Measurements from ENCODE around the gene TRPM5.

The TRPM5 gene

DNA sequence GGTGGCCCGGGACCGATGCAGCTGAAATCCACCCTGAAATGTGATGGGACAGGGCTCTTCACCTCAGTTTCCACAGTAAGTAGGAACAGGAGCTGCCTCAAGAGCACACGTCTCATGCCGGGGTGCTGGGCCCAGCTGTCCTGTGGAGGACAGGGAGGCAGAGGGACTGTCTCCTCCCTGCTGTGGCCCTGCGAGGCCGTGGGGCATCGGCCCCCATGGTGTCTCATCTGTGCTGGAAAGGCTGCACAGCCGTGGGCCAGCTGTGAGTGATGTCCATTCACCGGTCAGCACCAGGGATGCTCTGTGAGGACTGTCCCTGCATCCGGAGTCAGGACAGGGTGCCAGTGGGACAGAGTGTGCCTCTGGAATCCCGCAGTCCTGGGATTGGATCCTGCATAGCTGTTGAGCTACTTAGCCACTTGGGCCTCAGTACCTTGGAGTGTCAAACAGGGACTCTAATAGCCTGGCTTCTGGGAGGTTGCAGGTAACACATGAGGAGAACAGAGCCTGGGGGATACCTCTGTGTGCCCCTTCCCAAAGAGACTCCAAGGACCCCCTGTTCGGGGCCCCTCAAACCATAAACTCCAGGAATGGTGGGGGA is 16.5 kb downstream of the TRPM5 start:
- intact Hi-C loops (cut with DNase I): loop anchor here (2.0 to 5.0 kb wide), 2 partner anchors 103 to 464 kb away; no protein-coding TSS in a partner anchor
- no peak for DNase-seq

DNA sequence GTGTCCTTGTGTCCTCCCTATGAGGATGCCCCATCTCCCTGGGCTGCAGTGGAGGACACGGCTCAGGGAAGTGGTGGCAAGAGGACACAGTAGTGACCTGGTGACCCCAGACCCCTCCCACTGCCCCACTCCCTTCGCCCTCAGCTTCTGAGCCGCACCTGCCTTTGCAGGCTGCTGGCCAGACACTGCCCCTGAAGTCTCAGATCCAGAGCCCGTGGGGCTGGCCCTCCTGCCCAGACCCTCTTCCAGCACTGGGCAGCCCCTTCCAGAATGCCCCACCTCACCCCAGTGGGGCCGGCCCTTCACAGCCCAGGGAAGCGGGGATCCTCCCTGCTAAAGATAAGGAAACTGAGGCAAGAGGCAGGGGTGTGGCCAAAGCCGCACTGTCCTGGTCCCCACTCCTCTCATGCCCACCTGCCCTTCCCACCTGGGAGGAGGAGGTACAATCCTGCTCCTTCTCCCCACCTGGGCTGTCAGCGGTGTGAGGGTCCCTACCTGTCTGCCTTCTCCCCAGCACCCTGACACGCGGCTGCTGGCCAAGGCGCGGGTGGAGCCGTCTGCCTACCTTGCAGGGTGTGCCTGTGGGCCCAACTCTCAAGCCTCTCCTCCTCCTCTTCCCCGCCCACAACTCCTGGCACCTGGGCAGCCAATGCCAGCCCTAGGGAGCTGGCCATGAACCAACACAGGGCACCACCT is 17.3 kb downstream of the TRPM5 start:
- DNase-seq: no peak
- intact Hi-C loops (cut with DNase I): loop anchor here (5.0 kb wide), 1 partner anchor 465 kb away; no protein-coding TSS in a partner anchor

DNA sequence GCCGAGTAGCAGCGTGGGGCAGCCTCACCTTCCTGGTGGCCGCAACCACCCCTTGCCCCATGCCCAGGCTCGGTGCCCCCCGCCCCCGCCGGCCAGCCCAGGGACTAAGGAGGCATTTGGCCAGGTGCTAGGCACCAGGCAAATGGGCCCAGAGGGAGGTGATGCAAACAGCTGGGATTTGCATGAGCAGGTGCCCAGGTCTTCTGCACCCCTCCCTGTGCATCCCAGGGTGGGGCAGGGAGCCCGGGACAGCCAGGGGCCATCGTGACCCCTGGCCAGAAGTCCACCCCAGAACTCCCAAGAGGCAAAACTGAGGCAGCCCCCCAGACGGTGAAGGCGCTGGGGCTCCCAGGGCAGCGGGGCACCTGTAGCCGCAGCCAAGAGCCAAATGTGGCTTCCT is 18.1 kb downstream of the TRPM5 start:
- intact Hi-C loops (cut with DNase I): loop anchor here (5.0 kb wide), 1 partner anchor 466 kb away; no protein-coding TSS in a partner anchor

DNA sequence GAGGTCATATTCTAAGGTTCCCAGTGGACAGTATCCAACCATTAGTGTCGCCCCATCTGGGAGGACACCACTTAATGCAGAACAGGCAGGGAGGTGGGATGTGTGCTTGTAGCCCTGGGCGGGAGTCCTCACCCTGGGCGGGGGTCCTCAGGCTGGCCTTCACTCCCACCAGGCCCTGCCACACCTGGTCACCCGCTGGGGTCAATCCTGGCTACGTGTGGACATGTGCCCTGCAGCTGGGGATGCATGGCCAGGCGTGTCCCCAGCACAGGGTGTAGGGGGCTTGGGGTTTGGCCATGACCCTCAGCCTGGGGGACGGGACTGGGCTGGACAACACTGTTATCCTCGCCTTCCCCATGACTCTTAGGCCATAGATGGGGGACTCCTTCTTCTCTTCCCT is 18.8 kb downstream of the TRPM5 start:
- intact Hi-C loops (cut with DNase I): loop anchor here (5.0 kb wide), 1 partner anchor 467 kb away; no protein-coding TSS in a partner anchor
- DNase-seq: no peak

More for the DNA sequence above, 18.1 kb downstream of the TRPM5 start:
- no peak for DNase-seq

DNA sequence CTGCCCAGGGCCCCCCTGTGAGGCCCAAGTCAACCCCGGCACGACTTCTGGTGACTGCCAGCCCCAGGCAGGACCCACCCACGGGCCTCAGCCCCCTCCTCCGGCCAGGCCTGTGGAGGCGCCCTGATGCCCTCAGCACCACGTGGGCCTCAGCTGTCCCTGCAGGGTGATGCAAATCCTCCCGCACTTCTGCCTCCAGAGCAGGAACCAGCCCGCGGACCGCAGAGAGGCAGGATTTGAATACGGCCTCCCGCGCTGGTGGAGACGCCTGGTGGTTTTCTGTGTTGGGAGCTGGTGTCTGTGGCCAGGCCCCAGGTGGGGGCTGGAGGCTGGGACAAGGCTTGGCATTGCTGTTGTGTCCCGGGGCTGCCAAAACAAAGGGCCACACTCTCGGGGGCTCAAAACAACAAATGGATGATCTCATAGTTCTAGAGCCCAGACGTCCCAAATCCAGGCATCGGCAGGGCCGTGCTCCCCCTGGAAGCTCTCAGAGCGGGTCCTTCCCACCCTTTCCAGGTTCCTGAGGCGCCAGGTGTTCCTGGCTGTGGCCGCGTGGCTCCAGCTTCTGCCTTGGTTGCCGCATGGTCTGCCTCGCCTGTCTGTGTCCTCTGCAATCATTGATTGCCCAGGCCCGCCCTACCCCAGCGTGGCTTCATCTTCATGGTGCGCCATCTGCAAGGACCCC is 19.4 kb downstream of the TRPM5 start:
- intact Hi-C loops (cut with DNase I): loop anchor here (5.0 kb wide), 2 partner anchors 238 to 467 kb away; no protein-coding TSS in a partner anchor
- DNase-seq: no peak

DNA sequence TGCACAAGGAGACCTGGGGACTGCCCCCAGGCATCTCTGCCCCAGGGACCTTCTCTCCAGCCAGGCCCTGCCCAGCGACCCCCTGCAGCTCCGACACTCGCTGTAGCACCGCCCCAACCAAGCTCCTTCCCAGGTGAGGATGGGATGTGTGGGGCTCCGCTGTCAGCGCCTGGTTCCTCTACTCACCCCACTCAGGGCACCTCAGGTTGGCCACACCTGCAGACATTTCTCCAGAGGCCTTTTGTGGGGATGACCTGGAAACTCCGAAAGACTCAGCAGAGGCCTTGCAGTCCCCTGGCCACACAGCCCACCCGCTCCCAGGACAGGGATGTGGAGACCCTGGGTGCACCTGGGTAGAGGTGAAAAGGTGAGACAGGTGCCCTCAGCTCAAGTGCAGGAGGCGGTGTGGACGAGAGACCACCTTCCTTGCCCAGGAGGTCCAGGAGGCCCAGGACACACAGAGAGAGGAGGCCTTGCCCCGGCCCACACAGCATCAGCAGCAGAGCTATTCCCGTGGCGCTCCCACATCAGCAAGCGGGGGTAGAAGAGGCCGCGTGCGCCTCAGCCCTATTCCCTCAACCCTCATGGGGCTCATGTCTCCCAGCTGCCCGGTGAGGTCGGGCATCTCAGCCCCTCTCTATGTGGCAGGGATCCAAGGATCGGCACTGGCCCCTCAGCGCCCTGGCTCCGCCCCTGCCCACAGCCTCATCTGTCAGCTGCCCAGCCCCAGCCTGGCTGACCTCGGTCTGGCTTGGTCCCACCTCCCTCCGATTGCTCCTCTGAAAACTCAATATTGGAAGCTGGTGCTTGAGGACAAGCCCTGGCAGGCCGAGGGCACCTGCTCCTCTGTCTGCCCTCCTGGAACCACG is 20.9 kb downstream of the TRPM5 start:
- intact Hi-C loops (cut with DNase I): loop anchor here (5.0 kb wide), 1 partner anchor 236 kb away; no protein-coding TSS in a partner anchor

DNA sequence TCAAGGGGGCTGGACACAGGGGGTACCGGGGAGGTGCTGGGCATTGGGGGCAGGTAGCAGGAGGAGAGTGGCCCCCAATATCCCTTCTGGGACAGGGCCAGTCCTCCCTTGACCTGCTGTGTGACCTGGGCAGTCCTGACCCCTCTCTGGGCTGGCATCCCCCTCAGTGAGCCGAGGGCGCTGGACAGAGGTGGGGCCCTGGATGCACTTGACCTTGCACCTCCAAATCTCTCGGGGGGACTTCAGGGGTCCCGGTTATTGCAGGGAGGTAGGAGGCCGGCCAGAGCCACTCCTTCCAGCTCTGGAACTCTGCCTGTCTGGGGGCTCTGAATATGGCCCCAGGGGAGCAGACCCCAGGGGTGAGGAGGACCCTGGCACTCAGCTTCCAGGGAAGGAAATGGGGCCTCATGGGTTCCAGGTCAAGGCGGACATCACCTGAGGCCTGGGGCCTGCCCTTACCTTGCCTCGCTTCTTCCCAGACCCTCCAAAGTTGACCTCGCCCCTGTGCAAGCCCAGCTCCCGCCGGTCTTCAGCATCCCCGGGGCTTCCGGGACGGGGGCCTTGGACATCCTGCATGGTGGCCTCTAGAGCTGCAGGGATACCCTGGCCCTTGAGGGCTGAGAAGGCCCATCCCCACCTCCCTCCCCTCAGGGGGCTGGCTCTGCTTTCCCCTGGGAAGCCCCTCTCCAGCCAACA is 21.7 kb downstream of the TRPM5 start:
- no peak for DNase-seq
- intact Hi-C loops (cut with DNase I): loop anchor here (5.0 kb wide), 1 partner anchor 235 kb away; no protein-coding TSS in a partner anchor

More for the DNA sequence above, 20.9 kb downstream of the TRPM5 start:
- no peak for DNase-seq

DNA sequence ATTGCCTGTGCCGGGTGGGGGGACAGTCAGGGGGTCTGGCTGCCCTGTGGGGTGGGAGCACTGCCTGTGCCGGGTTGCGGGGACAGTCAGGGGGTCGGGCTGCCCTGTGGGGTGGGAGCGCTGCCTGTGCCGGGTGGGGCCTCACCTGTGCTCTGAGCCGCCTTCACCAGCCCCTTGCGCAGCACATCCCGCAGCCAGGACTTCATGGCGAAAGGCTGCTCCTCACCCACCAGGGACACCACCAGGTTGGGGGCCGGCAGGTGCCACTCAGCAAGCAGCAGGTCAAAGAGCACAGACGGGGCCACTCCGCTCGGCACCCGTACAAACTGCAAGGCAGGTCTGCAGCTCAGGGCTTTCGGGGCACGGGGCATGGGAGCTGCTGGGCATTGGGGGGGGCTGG is 22.3 kb downstream of the TRPM5 start:
- intact Hi-C loops (cut with DNase I): loop anchor here (2.0 to 5.0 kb wide), 2 partner anchors 117 to 235 kb away; no protein-coding TSS in a partner anchor
- DNase-seq: no peak

DNA sequence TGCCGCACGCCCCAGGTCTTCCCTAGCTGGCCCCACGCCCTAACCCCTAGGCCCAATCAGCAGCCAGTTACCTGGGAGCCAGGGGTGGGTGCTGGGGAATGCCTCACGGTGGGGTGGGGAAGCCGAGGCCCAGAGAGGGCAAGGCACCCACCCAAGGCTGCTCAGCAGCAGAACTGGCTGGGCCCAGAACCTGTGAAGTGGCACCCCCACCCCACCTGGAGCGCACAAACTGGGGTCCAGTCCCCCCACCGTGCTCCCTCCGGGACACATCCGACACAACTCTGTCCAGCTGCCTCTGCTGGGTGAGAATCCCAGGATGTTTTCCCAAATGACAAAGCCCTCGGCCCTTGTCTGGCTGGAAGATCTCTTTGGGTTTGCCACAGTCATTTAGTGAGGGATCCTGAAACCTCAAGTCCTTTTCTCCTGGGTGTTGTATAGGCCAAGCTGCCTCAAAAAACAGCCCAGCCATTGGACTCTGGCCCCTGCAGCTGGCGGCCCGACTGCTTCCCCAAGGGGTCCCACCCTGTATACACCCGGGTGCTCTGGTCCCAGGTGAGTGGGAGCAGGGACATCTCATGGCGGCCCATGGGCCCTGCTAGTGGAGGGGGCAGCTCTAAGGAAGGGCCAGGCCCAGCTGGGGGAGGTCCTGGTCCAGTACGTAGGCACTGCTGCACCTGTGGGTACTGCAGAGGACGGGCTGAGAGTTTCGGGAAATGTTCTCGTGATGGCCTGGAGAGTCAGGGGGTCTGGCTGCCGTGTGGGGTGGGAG is 22.9 kb downstream of the TRPM5 start:
- intact Hi-C loops (cut with DNase I): loop anchor here (2.0 to 5.0 kb wide), 2 partner anchors 117 to 234 kb away; no protein-coding TSS in a partner anchor
- DNase-seq: no peak

DNA sequence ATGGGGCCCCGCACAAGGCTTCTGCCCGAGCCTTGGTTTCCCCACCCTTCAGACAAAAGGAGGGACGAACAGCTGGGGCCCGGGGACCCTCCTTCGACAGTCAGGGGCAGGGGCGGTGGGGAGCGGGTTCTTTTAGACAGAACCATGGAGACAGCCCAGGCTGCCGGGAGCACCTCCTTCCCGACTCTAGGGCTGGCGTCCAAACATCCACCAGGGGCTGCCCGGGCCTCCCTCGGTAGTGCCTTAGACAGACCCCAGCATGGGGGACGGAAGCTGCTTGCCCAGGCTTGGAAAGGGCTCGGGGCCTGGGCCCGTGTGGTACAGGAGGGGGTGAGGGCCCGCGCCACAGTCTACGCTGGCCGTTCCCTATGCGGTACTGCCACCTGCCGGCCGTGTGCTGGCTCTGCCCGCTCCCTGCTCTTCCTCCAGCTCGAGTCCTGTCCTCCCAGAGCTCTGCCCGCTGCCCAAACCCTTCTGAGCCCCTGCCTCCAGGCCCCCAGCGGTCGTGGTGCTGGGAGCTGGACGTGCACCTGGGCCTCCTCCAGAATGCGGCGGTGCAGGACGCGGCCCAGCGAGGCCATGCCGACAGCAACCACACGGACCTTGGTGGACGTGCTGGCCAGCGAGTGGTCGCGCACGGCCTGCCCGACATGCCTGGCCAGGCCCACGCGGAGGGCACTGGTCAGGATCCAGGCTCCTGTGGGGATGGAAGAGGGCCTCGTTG is 23.6 kb downstream of the TRPM5 start:
- DNase-seq: peak; percentile 32 to 89 (median 80)
- intact Hi-C loops (cut with DNase I): loop anchor here (2.0 to 5.0 kb wide), 2 partner anchors 116 to 233 kb away; no protein-coding TSS in a partner anchor

DNA sequence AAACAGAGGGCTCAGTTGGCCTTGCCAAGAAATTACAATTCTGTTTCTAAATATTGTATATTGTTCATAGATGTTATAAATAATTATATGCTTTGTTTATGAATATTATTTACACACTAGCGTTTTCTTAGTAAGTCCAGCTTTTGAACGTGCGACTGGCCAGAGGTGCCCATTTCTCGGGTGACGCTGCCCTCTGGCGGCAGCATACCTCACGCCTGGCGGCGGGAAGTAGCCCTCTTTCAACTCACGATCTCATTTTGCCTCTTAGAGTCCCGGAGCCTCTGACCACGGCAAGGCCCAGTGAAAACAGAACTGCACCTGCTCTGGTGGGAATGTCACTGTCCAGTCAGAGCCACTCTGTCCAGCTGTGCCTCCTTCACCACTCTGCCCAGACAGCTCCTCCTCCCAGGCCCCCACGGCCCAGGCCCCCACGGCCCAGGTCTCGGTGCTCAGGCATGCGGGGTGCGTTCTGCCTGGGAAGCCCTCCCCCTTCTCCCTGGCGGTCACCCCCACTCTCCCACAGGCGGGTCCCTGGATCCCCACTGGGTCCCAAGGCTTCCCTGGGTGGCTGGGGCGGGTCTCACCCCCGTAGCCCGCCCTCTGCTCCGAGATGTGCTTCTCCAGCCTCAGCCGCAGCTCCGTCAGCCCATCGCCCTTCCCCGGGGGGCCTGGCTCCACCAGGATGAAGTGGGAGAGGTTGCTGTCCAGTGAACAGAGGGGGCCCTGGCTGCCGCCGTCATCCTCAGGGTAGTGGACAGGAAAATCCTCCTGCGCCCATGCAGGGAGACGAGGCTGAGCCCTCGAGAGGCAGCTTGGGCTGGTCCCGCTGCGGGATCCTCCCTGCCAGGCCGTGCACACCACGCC is 24.4 kb downstream of the TRPM5 start:
- intact Hi-C loops (cut with DNase I): loop anchor here (2.0 to 5.0 kb wide), 2 partner anchors 115 to 233 kb away; no protein-coding TSS in a partner anchor
- peak; percentile 35 to 89 (median 76) for DNase-seq

DNA sequence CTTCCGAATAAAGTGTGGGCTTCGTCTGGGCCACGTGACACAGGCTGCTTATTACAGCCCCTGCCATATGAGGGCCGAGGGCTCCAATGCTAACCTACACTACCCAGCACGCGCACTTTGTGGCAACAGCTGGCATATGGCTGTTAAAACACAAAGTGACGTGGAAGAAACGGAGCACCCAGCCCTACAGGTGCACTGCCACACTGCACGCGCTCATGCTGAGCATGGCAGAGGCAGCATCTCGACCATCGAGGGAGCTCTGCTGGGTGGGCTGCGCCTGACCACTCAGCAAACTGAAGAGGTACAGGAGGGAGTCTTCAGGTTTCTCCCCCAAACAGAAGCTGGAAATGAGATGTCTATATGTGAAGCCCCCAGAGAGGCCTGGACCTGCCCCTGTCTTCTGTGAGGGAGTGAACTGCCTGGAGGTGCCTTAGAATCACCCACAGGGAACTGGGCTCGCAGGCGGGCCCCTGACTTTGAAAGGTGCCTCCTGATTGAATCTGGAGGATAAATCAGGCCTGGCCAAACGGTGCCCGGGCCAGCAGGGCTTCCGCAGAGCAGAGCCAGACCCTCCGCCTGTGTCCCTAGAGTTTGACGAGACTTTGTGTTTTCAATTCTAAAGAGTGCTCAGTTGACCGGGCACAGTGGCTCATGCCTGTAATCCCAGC is 25.5 kb downstream of the TRPM5 start:
- intact Hi-C loops (cut with DNase I): no loop called here
- DNase-seq: no peak

DNA sequence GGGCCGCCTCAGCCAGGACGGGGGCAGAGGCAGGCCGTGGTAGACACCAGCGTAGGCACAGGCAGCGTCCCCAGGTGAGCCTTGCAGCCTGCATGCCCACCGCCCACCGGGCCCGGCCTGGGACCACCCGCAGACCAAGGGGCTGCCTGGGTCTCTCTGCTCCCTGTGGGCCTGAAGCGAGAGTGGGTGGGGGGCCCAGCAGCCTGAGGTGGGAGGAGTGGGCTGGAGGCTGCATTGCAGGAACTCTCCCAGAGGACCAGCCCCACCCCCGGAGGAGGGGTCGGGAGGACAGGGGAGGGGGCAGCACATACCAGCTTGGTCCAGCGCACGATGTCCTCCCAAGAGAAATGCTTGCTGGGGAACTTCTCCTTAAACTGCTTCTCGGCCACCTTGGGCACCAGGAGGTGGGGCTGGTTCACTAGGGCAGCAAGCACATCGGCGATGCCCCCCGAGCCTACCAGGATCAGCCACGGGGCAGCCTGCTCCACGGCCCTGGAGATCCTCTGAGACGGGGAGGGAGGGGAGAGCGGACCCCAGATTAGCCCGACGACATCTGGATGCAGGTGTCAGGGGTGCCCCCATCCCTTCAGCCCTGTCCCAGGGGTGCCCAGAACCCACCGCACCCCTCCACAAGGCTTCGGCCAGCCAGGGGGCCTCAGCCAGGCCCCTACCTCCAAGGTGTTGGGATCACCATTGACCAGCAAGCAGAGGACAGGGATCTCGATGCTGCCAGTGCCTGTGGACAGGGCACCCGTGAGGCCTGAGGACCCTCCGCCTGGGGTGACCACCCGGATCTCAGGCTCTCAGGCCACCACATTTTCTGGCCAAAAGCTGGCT is 26.2 kb downstream of the TRPM5 start:
- intact Hi-C loops (cut with DNase I): no loop called here
- no peak for DNase-seq

DNA sequence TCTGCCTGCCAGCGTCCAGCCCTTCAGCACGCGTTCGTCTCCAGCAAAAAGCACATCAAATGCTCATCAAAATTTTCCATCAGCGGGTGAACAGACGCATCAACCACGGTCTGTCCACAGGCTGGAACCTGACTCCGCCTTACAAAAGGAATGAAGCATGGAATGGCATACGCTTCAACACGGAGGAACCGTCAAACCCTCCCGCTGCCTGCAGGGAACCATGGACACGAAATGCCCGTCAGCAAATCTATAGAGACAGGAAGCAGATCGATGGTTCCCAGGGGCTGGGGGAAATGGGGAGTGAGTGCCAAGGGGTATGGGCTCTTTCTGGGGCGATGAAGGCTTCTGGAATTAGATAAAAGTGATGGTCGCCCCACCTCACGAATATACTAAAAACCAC is 27.5 kb downstream of the TRPM5 start:
- intact Hi-C loops (cut with DNase I): no loop called here
- DNase-seq: no peak

Measured in head of caudate nucleus (tissue), 42 donors.